ENCODE results near the gene ANKRD7.

ANKRD7 gene

DNA sequence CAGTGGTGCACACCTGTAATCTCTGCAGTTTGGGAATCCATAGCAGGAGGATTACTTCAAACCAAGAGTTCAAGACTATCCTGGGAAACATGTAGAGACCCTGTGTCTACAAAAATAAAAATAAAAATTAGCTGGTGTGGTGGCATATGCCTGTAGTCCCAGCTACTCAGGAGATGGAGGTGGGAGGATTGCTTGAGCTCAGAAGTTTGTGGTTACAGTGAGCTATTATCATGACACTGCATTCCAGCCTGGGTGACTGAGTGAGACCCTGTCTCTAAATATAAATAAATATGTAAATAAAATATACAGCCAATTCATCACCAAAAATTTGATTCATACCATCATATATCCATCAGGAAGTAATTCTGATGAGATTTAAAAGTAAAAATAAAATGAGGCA lies 60.9 kb downstream of the ANKRD7 start:
- DNase-seq (ENCODE audit: low read depth), result no peak
- no peak overlapping the region for H3K4me3 ChIP-seq (ENCODE audit: control insufficient read depth, low read depth, low read length)
- TF ChIP-seq, protein P1, sequence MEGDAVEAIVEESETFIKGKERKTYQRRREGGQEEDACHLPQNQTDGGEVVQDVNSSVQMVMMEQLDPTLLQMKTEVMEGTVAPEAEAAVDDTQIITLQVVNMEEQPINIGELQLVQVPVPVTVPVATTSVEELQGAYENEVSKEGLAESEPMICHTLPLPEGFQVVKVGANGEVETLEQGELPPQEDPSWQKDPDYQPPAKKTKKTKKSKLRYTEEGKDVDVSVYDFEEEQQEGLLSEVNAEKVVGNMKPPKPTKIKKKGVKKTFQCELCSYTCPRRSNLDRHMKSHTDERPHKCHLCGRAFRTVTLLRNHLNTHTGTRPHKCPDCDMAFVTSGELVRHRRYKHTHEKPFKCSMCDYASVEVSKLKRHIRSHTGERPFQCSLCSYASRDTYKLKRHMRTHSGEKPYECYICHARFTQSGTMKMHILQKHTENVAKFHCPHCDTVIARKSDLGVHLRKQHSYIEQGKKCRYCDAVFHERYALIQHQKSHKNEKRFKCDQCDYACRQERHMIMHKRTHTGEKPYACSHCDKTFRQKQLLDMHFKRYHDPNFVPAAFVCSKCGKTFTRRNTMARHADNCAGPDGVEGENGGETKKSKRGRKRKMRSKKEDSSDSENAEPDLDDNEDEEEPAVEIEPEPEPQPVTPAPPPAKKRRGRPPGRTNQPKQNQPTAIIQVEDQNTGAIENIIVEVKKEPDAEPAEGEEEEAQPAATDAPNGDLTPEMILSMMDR (IDR thresholded peaks at IDR 0.05; ENCODE audit: control insufficient read depth, insufficient read depth, low read depth, low read length, missing control alignments), result no peak

DNA sequence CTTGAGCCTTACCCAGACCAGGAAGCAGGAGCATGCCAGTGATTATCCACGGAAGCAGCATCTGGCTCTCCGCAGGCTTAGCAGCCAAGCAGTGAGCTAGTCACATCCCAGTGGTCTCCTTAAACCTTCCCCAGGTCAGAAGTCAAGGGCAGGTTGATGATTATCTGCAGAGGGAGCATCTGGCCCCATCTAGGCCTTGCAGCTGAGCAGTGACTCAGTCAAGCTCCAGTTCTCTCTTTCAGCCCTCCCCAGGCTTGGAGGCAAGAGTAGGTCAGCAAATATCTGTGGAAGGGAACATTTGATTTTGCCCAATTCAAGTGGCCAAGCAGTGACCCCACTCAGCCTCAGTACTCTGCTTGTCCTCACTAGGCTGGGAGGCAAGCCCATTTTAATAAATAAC lies 61.6 kb downstream of the ANKRD7 start:
- no peak overlapping the region for H3K4me3 ChIP-seq (ENCODE audit: control insufficient read depth, low read depth, low read length)
- TF ChIP-seq, protein P1 (IDR thresholded peaks at IDR 0.05; ENCODE audit: control insufficient read depth, insufficient read depth, low read depth, low read length, missing control alignments), result no peak
- no peak for DNase-seq (ENCODE audit: low read depth)

DNA sequence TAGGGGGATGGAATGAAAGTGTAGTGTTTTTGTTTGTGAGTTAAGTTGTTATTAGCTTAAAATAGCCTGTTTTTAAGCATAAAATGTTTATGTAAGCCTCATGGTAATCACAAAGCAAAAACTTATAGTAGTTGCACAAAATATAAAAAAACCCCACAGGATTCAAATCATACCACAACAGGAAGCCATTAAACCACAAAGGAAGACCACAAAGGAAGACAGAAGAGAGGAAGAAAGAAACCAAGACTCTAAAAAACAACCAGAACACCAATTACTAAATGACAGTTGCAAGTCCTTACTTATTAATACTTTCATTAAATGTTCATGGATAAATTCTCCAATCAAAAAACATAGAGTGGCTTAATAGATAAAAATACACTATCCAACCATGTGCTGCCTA lies 63.6 kb downstream of the ANKRD7 start:
- TF ChIP-seq, protein P1 (IDR thresholded peaks at IDR 0.05; ENCODE audit: control insufficient read depth, insufficient read depth, low read depth, low read length, missing control alignments), result no peak
- DNase-seq (ENCODE audit: low read depth), result no peak
- no peak overlapping the region for H3K4me3 ChIP-seq (ENCODE audit: control insufficient read depth, low read depth, low read length)

DNA sequence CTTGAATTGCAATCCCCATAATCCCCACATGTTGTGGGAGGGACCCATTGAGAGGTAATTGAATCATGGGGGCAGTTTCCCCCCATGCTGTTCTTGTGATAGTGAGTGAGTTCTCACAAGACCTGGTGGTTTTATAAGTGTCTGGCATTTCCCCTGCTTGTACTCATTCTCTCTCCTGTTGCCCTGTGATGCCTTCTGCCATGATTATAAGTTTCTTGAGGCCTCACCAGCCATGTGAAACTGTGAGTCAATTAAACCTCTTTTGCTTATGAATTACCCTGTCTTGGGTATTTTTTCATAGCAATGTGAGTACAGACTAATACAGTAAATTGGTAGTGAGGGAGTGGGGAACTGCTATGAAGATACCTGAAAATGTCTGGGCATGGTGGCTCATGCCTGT lies 65.0 kb downstream of the ANKRD7 start:
- no peak overlapping the region for H3K4me3 ChIP-seq (ENCODE audit: control insufficient read depth, low read depth, low read length)
- TF ChIP-seq, protein P1 (IDR thresholded peaks at IDR 0.05; ENCODE audit: control insufficient read depth, insufficient read depth, low read depth, low read length, missing control alignments), result no peak
- DNase-seq (ENCODE audit: low read depth), result no peak
